HG03103 (cell line): ENCODE data around the gene SLC16A8.

Source experiments
- ATAC-seq: cut with Tn5 transposase; IDR thresholded peaks from one replicate; pipeline ENCODE4 v1.9.1; 2021; ENCODE audit warnings: low read depth; ENCODE audit not compliant: unreplicated experiment

Gene SLC16A8

GRCh38 chr22:38114484-38115398, 30.8 kb upstream of the SLC16A8 start:
- no peak for ATAC-seq

GRCh38 chr22:38112381-38112780, 28.4 kb upstream of the SLC16A8 start:
- ATAC-seq = no peak

DNA sequence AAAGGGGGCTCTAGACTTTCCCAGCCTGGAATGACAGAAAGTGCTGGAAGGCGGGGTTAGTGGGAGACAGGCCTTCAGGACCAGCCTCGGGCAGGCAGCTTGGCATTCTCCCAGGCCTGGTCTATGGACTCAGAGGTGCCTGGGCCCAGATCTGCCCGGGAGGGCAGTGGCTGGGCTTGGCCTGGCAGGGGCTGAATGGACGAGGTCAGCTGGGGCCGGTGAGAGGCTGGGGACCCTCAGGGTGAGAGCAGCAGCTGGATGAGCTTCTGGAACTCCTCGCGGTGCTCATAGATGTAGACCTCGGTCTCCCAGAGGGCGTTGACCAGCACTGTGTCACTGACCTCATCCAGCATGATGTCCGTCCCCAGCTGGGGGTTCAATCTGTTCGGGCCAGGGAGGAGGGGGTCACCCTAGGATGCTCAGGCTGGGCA, 28.0 kb upstream of the SLC16A8 start:
- ATAC-seq = no peak

DNA sequence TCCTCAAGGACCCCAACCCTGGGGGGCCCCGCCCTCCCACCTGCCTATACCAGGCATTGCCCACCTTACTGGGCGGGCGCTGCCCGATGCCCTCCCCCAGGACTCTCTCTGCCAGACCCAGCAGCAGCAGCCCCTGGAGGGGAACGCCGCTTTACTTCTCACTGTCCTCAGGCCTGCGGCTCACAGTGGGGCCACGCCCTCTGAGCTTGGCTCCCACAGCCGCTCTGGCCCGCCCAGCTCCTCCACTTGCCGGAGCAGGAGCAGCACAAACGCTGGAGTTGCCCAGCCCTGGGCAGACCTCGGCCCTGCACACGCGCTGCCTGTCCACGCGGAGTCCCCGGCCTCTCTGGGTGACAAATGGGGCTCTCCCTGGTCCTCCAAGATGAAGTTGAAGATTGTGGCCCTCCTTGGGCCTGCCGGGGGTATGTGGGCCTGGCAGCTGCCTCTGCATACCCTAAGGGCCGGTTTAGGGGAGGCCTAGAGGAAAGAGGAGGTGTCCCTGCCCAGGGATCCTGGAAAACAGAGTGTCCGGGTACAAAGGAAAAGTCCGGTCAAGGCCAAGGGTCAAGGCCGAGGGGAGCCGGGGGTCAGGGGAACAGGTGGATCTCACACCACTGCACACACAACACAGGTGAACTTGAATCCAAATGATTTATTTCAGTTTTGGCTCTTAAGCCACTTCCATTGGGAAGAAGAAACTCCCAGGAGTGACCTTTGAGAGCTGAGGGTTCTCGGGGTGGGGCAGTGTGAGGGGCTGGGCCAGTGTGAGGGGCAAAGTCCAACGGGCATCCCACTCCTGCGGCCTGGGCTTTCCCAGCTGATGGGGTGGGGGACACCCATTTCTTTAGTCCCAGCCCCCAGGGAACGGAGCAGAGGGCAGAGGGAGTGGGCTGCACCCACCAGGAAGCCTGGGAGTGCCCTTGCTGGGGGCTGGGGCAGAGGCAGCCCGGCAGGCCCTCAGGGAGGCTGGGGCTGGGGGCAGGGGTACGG, 27.2 kb upstream of the SLC16A8 start:
- ATAC-seq = no peak

DNA sequence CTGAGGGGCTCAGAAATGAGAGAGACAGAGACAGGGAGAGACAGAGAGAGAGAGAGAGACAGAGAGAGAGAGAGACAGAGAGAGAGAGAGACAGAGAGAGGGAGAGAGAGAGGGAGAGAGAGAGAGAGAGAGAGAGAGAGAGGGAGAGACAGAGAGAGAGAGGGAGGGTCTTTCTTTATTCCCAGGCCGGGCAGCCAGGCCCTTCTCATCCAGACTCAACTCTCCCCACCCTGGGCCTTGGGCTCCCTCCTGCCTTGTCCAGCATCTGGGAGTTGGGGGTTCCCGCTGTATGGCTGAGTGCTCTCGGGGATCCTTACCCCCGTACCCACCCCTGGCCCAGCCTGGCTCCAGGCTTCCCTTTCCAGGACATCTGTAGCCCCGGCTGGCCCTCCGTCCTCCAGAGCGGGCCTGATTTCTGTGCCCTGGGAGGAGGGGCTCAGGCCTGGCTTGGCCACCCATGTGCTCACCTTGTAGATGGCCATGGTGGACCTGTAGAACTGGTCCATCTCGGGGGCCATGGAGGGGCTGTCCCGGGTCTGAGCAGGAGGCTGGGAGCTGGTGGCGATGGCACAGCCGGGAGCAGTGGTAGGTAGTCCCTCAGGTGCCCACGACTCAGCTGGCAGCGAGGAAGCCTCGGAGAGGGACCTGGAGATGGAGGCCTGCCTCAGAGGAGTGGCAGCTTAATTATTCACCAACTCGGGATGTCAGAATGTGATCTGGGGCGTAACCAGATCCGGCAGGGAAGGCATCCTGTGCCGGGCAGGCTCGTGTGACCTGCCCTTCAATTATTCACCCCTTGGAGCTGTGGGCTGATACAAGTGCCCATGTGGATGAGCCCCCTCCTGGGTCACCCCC, 26.3 kb upstream of the SLC16A8 start, which contains the start of gene BAIAP2L2:
Gene BAIAP2L2 (minus strand): TSS at position 677 of the 855 bp plus-strand sequence. CDS start 159 bp downstream, at position 518.
- ATAC-seq = no peak

DNA sequence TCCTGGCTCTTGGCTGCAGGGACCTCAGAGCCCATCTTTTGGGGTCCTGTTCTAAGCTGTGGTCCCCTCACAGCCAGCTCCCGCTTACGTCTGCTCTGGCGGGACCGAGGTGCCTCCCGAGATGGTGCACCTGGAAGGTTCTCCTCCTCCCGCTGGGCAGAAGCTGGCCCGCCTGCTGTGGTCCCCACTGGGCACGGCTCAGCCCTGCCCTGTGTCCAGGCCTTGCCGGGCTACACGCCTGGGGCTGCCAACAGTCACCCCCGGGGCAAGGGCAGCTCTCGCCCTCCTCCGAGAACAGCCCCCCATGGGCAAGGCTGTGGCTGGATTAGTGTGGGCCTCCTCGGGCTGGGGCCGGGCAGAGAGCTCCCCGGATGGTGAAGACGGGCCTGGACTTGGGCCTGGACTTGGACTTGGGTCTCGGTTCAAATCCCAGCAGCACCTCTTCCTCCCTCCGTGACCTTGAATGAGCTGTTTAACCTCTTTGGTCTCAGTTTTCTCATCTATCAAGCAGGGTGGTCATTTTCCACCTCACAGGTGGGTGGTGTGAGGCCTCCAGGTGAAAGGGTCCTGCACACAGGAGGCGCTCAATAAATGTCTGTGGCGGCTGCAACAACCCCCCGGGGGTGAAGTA, 25.5 kb upstream of the SLC16A8 start:
- ATAC-seq = no peak

GRCh38 chr22:38108561-38109319, 24.8 kb upstream of the SLC16A8 start:
- no peak for ATAC-seq

GRCh38 chr22:38107692-38108515, 23.9 kb upstream of the SLC16A8 start:
- ATAC-seq = no peak

DNA sequence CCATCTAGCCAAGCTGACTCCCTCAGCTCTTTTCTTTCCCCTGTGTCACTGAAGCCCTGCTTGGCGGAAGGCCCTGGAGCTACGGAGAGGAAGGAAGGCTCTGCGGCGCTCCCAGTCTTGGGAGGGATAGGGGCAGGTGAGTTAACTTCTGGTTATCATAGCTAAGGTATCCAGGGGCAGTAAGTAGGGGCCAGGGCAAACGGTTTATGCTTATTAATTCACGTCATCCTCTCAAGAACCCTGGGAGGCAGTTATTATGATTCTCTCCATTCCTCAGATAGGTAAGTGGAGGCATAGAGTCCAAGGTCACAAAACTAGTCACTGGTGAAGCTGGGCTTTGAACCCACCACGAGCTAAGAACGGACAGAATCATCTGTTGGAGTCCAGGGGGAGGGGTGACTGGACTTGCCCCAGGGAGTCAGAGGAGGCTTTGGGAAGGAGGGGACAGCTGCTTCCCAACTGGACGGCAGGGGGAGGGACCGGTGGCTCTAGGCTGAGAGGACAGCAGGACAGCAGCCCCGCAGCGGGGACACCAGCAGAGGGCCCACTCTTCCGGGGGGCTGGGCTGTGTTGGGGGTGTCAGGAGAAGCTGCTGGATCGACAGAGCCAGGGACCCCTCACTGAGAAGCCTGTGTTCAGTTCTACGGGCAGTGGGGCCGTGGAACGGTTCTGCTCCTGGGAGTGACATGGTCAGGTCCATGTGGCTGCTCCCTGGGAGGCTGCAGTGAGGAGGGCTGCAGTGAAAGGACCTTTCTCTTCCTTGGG, 23.0 kb upstream of the SLC16A8 start:
- no peak for ATAC-seq

DNA sequence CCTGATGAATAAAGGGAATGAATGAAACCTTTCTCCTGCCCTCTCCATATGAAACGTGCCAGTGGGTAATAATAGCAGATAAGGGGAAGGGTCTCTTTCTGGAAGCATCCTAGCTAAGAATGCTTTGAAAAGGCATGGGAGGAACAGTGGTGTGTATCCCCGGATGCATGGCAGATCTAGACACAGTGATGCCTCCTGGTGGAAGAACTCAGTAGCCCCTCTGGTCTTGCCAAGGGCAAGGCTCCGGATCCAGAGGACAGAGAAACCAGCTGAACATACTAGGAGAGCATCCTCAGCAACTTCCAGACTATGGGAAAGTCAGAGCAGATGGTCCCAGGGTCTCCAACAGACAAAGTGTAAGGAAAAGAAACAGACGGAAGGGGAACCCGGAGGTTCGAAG, 20.1 kb upstream of the SLC16A8 start:
- ATAC-seq = no peak

DNA sequence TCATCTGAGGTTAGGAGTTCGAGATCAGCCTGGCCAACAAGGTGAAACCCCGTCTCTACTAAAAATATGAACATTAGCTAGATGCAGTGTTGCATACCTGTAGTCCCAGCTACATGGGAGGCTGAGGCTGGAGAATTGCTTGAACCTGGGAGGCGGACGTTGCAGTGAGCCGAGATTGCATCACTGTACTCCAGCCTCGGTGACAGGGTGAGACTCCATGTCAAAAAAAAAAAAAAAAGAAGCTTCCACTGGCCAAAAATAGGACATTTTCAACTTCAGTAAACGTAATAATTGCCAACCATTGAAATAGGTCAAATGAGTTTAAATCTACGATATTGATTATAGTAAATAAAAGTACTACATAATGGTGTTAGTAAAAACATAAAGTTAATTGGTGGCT, 19.7 kb upstream of the SLC16A8 start:
- ATAC-seq = no peak

DNA sequence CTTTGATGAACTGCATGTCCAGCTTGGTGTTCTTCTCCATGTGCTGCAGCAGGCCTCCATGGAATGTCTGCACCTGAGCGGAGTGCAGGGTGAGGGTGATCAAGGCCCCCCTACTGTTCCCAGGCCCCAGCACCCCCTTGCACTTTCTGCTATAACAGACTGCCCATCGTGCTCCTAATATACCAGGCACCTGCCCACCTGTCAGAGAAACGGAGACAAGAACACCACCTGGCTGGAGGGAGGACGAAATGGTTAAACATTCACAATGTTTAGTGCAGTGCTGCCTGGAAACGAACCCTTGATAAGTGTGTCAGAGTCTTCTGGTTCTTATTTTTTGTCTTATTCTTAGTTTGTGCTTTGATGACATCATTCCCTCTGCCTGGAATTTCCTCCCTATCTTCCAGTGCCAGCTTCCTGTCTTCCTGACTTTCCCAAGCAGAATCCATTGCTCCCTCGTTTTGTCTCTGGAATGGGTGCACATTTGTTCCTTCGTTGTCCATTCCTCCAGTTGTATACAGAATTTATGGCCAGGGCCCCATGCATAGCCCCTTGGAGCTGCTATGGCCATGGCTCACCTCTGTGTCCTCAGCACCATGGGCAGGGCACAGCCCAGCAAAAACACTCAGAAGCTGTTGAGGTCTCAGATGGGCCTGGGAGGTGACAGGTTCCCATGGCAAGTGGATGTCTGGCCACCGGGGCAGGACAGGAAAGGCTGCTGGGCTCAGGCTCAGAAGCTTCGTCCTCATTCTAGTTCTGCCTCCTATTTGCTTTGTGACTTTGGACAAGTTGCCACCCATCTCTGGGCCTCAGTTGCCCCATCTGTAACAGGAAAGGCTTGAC, 14.6 kb upstream of the SLC16A8 start:
- ATAC-seq = no peak

DNA sequence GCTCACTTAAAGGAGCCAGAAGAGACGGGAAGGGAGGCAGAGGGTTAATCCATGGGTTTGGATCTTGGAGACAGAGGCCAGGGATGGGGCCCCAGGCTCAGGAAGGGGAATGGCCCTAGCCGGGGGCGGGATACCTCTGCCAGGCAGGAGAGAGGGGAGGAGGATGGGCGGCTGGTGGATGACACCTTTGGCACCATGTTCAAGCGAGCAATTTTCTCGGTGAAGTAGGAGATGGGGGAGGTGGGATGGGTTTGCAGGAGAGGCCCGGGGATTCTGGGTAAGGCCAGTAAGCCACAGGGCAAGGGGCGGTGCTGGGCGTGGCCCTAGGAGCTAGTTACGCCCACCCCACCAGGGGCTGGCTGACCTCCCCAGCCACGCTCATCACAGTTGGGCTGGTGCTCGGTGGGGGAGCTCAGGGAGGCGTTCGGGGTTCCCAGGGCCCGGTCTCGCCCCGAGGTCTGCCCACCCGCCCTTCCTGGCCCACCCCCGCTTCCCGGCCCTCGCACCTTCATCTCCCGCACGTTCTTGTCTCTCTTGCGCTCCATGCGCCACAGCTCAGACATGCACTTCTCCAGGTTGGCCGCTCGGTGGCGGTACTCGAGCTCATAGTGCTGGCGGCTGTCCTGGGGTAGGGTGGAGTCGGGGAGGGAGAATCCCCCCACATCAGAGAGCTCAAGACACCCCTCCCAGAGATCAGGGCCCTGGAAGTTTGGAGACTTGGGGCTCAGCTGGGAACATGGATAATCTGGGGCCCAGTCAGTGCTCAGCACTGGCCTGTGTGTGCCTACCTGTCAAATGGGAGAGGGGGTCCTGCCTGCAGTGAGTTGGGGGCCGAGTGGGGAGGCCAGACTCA, 13.8 kb upstream of the SLC16A8 start:
- no peak for ATAC-seq

DNA sequence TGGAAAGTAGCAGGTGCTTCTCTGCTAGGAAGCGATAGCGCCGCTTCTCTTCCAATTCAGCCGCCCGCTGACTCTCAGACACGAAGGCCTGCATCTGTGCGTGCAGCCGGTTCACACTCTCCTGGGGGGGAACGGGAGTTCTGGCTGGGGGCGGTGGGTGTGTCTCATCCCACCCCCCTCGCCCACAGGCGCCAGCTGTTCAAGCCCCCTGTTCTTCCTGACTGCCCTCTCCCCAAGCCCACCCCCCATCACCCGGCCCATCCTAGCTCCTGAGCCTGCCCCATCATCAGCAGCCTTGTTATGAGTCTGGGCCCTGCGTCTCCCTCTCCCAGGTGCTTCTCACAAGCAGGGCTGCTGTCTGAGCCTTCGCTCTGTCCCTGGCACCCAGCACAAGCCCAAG, 13.1 kb upstream of the SLC16A8 start:
- no peak for ATAC-seq

DNA sequence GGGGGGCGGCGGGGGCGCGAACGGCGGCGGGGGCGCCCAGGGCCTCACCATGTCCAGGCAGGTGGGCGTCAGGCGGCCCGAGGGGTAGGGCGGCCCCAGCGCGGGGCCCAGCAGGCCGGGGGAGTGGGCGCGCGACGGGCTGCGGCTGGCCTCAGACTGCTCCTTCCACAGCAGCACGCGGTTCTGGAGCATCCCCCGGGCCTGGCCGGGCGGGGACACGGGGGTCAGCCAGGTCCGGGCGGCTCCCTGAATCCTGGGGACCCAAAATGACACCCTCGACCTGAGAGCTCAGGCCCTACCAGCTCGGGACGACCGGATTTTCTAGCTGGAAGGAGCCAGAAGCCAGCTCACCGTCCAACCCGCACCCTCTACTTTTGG, 5.5 kb upstream of the SLC16A8 start:
- ATAC-seq = no peak
